ENCODE results near the gene SPOCK2. TPM values are rescaled to one million over a fixed set of nuclear protein-coding genes. Genes with fewer than 3 reads are reported as not detected.
"Not testable (repeated sequence)": the region's sequence is repeated elsewhere in the genome, so short reads cannot be mapped to it uniquely, and the experiment has no call there.

The SPOCK2 gene
- total RNA-seq, 1 donor from 2014 or later = 27.8 TPM

- ATAC-seq (ENCODE audit: low read depth) (no peak), DNase-seq (no peak)
- no peak overlapping the region for H3K4me3 Mint-ChIP-seq
- H3K4me1 Mint-ChIP-seq = peaks cover 33% of the 10 kb centered on the region
- POLR2A ChIA-PET = interaction anchor here (0.5 to 1.1 kb wide), 2 partner anchors 34 to 212 kb away, joined by 3 read pairs; no protein-coding TSS in a partner anchor
- CTCF ChIA-PET = interaction anchor here (1.3 kb wide), 2 partner anchors 17 to 60 kb away, joined by 3 to 6 read pairs; no protein-coding TSS in a partner anchor
- H3K27ac Mint-ChIP-seq = peak overlapping the region; percentile 50
- no peaks in the 10 kb centered on the region for H3K9me3 Mint-ChIP-seq
- no peaks in the 10 kb centered on the region for H3K27me3 Mint-ChIP-seq
- H3K36me3 Mint-ChIP-seq (ENCODE audit: low read depth) = peaks cover 33% of the 10 kb centered on the region
- TF ChIP-seq CTCF (IDR thresholded peaks at IDR 0.05) = no peak
- intact Hi-C loops (cut with micrococcal nuclease) = no loop called here
Measured at GRCh38 chr10:72108830-72109635, 20.7 kb upstream of the SPOCK2 start.

GRCh38 chr10:72108004-72108370 is 19.6 kb upstream of the SPOCK2 start:
- ATAC-seq (ENCODE audit: low read depth); H3K9me3 Mint-ChIP-seq; H3K27ac Mint-ChIP-seq; H3K4me3 Mint-ChIP-seq; H3K27me3 Mint-ChIP-seq; intact Hi-C loops (cut with micrococcal nuclease); DNase-seq: not testable (repeated sequence)
- CTCF ChIA-PET = interaction anchor here (1.3 kb wide), 2 partner anchors 18 to 59 kb away, joined by 3 to 6 read pairs; no protein-coding TSS in a partner anchor
- H3K4me1 Mint-ChIP-seq = peaks cover 33% of the 10 kb centered on the region
- POLR2A ChIA-PET = interaction anchor here (0.5 to 1.1 kb wide), 2 partner anchors 35 to 213 kb away, joined by 3 read pairs; no protein-coding TSS in a partner anchor
- peaks cover 31% of the 10 kb centered on the region for H3K36me3 Mint-ChIP-seq (ENCODE audit: low read depth)

- Mint-ChIP-seq H3K4me1 (peaks cover 33% of the 10 kb centered on the region), H3K36me3 (ENCODE audit: low read depth) (peaks cover 33% of the 10 kb centered on the region), H3K4me3 (no peak overlapping the region), H3K27me3 (no peaks in the 10 kb centered on the region), H3K27ac (peak overlapping the region; percentile 32), H3K9me3 (no peaks in the 10 kb centered on the region)
- ChIA-PET CTCF (interaction anchor here (1.2 to 1.3 kb wide), 2 partner anchors 19 to 59 kb away, joined by 3 to 6 read pairs; no protein-coding TSS in a partner anchor), POLR2A (no interaction called here)
- TF ChIP-seq CTCF (IDR thresholded peaks at IDR 0.05) = no peak
- no peak for DNase-seq
- intact Hi-C loops (cut with micrococcal nuclease) = no loop called here
- no peak for ATAC-seq (ENCODE audit: low read depth)
Measured at GRCh38 chr10:72107325-72108003, 19.1 kb upstream of the SPOCK2 start.

- ChIA-PET POLR2A (interaction anchor here (0.6 kb wide), 1 partner anchor 114 kb away, joined by 7 read pairs; no protein-coding TSS in a partner anchor), CTCF (interaction anchor here (0.8 to 1.2 kb wide), 2 partner anchors 58 to 211 kb away, joined by 3 read pairs; no protein-coding TSS in a partner anchor)
- DNase-seq (no peak), ATAC-seq (ENCODE audit: low read depth) (no peak)
- Mint-ChIP-seq H3K27me3 (no peaks in the 10 kb centered on the region), H3K4me3 (no peak overlapping the region), H3K27ac (no peak overlapping the region), H3K36me3 (ENCODE audit: low read depth) (peaks cover 33% of the 10 kb centered on the region), H3K9me3 (no peaks in the 10 kb centered on the region), H3K4me1 (peaks cover 33% of the 10 kb centered on the region)
- TF ChIP-seq CTCF (IDR thresholded peaks at IDR 0.05) = no peak
- intact Hi-C loops (cut with micrococcal nuclease) = no loop called here
Measured at GRCh38 chr10:72106896-72107295, 18.5 kb upstream of the SPOCK2 start.

- POLR2A ChIA-PET = interaction anchor here (0.6 kb wide), 1 partner anchor 114 kb away, joined by 7 read pairs; no protein-coding TSS in a partner anchor
- peaks cover 33% of the 10 kb centered on the region for H3K4me1 Mint-ChIP-seq
- intact Hi-C loops (cut with micrococcal nuclease) = no loop called here
Measured at GRCh38 chr10:72106154-72106849, 18.0 kb upstream of the SPOCK2 start.

More at GRCh38 chr10:72106154-72106849, 18.0 kb upstream of the SPOCK2 start:
- ATAC-seq (ENCODE audit: low read depth) (no peak), DNase-seq (no peak)
- Mint-ChIP-seq H3K27ac (no peak overlapping the region), H3K4me3 (no peak overlapping the region), H3K36me3 (ENCODE audit: low read depth) (peaks cover 38% of the 10 kb centered on the region), H3K9me3 (no peaks in the 10 kb centered on the region), H3K27me3 (no peaks in the 10 kb centered on the region)
- no peak for TF ChIP-seq CTCF (IDR thresholded peaks at IDR 0.05)
- CTCF ChIA-PET = interaction anchor here (0.8 to 1.2 kb wide), 2 partner anchors 57 to 210 kb away, joined by 3 read pairs; no protein-coding TSS in a partner anchor

All from activated B cell treated with CpG ODN at 0.5 μM for 24 hours (primary cell).